Caki2 (cell line): Measurements from ENCODE around the gene DIDO1. TPM values are rescaled to one million over a fixed set of nuclear protein-coding genes. Genes with fewer than 3 reads are reported as not detected.
"Not testable (repeated sequence)": the region's sequence is repeated elsewhere in the genome, so short reads cannot be mapped to it uniquely, and the experiment has no call there.

Source experiments
- DNase-seq: peaks from one replicate; pipeline ENCODE4 v3.0.0-alpha.2; 2015; ENCODE audit warnings: low read depth
- in situ Hi-C: cut with HindIII; loops from 2 replicates; pipeline ENCODE4 v1.10.0; 2016; ENCODE audit warnings: low sequenced_read_pairs, low pct_unique_long_range_greater_than_20kb, mixed read lengths
- total RNA-seq: library from RNA; depleted of rRNA; stranded (reverse); fragments of >200 nt; shearing (Covaris generic); gene quantifications from 2 replicates; pipeline ENCODE4 v1.2.3, GENCODE V29; 2014; ENCODE audit warnings: low replicate concordance

The DIDO1 gene
- total RNA-seq, 1 experiment from 2014 or later = 18.2 TPM

DNA sequence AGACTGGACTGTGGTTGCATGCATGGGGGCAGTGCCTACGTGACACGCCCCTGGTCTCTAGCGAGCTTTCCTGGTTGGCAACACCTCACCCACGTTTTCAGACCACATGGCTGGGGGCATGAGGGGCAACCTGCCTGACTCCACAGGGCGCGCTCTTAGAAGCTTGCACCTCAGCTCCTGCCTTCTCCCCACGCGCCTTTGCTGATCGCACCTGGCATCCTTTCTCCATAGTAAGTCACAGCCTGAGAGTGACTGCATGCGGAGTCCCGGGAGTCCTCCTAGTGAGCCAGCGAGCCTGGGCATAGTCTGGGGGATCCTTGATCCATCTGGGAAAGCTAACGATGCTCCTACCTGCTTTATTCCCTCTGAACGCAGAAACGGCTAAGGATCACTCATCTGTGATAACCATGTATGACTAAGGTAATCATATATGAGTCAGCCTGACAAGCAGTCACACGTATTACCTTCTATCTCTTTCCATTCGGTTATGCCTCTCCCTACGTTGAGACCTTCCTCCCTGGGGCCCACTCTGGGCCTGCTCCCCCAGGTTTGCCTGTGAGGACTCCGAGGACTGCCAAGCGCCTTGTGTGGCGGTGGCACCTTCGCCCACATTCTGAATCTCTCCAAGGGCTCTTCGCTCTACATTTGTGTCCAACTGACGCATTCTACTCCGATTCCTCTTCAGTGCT, 69.2 kb downstream of the DIDO1 start:
- DNase-seq = peak; percentile 65
- in situ Hi-C loops = loop anchor here (25.0 kb wide), 1 partner anchor 155 kb away; the partner anchor contains the start of gene BHLHE23

GRCh38 chr20:62855120-62855519, 71.2 kb downstream of the DIDO1 start:
- DNase-seq = no peak
- in situ Hi-C loops = loop anchor here (25.0 kb wide), 1 partner anchor 157 kb away; the partner anchor contains the start of gene BHLHE23

- no peak for DNase-seq
- in situ Hi-C loops = loop anchor here (25.0 kb wide), 1 partner anchor 158 kb away; the partner anchor contains the start of gene BHLHE23
These were observed 72.2 kb downstream of the DIDO1 start for GRCh38 chr20:62854121-62854520.

DNA sequence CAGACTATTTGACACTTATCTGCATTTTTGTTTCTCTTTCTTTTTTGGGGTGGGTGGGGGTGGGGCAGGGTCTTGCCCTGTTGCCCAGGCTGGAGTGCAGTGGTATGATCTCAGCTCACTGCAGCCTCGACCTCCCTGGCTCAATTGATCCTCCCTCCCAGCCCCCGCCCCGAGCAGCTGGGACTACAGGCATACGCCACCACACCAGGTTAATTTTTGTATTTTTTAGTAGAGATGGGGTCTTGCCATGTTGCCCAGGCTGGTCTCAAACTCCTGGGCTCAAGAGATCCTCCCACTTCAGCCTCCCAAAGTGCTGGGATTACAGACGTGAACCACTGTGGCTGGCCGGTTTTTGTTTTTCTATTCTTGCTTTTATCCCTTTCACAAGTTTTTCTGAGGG, 73.0 kb downstream of the DIDO1 start:
- in situ Hi-C loops = loop anchor here (25.0 kb wide), 1 partner anchor 159 kb away; the partner anchor contains the start of gene BHLHE23
- not testable (repeated sequence) for DNase-seq

DNA sequence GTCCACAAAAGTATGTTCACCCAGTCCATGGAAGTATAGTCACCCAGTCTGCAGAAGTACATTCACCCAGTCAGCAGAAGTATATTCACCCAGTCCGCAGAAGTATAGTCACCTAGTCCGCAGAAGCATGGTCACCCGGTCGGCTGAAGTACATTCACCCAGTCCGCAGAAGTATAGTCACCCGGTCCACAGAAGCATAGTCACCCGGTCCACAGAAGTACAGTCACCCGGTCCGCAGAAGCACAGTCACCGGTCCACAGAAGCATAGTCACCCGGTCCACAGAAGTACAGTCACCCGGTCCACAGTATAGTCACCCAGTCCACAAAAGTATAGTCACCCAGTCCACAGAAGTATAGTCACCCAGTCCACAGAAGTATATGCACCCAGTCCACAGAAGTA, 73.5 kb downstream of the DIDO1 start:
- in situ Hi-C loops = loop anchor here (25.0 kb wide), 1 partner anchor 159 kb away; the partner anchor contains the start of gene BHLHE23
- DNase-seq = no peak

DNA sequence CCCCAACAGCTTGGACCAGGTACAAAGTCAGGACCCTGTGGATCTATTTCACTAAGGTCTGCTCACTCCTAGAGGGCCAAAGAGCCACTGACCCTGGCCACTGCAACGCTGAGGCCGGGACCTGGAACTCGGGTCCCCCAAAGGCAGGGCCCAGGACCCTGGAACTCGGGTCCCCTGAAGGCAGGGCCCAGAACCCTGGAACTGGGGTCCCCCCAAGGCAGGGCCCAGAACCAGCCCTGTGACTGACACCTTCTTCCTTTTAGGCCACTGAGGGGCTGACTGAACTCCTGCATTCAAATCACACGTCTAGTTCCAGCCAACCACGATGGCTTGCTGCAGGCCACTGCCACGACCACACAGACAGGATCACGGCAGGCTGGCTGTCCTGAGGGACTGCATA, 74.1 kb downstream of the DIDO1 start:
- no peak for DNase-seq
- in situ Hi-C loops = loop anchor here (25.0 kb wide), 1 partner anchor 160 kb away; the partner anchor contains the start of gene BHLHE23

DNA sequence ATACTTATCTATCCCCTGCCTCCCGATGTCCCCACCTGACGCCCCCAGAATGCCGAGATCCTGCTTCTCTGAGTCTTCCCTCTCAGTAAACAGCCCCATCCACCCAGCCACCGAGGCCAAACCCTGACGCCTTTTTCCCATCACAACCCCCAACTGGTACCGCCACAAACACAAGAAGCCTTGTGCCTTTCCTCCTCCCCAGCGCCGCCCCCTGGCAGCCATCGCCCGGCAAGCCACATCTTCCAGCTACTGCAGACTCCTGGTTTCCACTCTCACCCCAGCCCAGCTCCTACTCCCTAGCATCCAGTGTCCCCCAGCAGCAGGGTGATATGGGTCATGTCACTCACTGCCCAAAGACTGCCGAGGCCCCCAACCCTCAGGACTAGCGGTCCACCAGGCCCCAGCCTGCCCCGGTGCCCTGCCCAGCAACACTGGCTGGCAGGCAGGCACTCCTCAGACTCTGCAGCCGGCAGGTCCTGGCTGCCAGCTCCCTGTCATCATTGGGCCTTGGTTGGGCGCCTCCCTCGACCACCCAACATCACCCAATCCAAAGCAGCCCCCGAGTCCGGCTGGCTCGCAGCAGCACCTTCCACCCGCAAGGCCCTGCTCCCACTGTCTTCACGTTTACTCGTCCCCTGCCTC, 75.9 kb downstream of the DIDO1 start:
- in situ Hi-C loops = loop anchor here (25.0 kb wide), 1 partner anchor 162 kb away; the partner anchor contains the start of gene BHLHE23
- DNase-seq = no peak

DNA sequence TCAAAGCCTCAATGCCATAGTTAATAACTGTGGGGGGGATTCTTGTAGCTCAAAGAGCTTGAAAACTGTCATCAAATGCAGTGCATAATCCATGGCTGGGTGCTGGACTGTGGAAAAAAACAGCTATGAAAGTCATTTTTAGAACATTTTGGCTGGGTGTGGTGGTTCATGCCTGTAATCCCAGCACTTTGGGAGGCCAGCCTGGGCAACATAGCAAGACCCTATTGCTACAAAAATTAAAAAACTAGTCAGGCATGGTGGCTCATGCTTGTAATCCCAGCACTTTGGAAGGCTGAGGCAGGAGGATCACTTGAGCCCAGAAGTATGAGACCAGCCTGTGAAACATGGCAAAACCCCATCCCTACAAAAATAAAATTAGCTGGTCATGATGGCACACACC, 76.9 kb downstream of the DIDO1 start:
- in situ Hi-C loops = no loop called here
- no peak for DNase-seq

DNA sequence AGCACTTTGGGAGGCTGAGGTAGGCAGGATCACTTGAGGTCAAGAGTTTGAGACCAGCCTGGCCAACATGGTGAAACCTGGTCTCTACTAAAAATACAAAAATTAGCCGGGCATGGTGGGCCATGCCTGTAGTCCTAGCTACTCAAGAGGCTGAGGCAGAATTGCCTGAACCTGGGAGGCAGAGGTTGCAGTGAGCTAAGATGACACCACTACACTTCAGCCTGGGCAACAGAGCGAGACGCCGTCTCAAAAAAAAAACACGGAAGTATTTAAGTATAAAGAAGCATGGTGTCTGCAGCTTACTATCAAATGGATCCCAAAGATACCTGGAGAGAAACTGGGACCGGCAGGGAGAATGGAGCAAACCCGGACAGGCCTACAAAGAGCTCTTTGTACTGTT, 77.4 kb downstream of the DIDO1 start:
- in situ Hi-C loops = not testable (repeated sequence)
- peak; percentile 29 for DNase-seq

GRCh38 chr20:62846166-62846890, 80.0 kb downstream of the DIDO1 start:
- no peak for DNase-seq
- in situ Hi-C loops = no loop called here

- DNase-seq = no peak
- in situ Hi-C loops = no loop called here
These were observed 80.7 kb downstream of the DIDO1 start for GRCh38 chr20:62845416-62846160.

GRCh38 chr20:62844182-62844581, 82.1 kb downstream of the DIDO1 start:
- in situ Hi-C loops = no loop called here
- DNase-seq = no peak

GRCh38 chr20:62843656-62844055, 82.6 kb downstream of the DIDO1 start:
- in situ Hi-C loops = no loop called here
- no peak for DNase-seq

GRCh38 chr20:62841705-62842212, 84.5 kb downstream of the DIDO1 start:
- in situ Hi-C loops = no loop called here
- no peak for DNase-seq

GRCh38 chr20:62840244-62841197, 85.8 kb downstream of the DIDO1 start:
- no peak for DNase-seq
- in situ Hi-C loops = no loop called here

DNA sequence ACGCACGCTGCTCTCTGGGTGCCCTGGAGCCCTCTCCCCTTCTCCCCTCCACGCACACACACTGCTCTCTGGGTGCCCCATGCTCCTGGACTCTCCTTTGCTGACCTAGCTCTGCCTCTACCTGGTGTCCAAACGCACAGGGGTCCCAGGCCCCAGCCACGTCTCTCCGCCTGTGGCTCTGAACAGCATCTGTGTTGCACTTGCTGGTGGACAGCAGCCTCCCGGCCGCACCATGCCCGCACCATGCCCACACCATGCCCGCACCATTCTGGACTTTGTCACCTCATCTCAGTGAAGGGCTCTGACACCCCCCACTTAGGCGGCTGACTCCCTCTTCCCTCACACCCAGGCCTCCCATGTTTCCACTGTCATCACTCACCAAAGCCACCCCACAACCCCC, 86.5 kb downstream of the DIDO1 start:
- DNase-seq = no peak
- in situ Hi-C loops = no loop called here

- in situ Hi-C loops = no loop called here
- DNase-seq = no peak
These were observed 87.0 kb downstream of the DIDO1 start for GRCh38 chr20:62839261-62839660.
